GM18519 (cell line): ENCODE data around the gene LCN15.
"Not testable (repeated sequence)": the region's sequence is repeated elsewhere in the genome, so short reads cannot be mapped to it uniquely, and the experiment has no call there.

Experiments
- ATAC-seq: cut with Tn5 transposase; IDR thresholded peaks from one replicate; pipeline ENCODE4 v1.9.1; 2021; ENCODE audit warnings: mild to moderate bottlenecking, moderate library complexity; ENCODE audit not compliant: unreplicated experiment, low FRiP score

LCN15 gene

DNA sequence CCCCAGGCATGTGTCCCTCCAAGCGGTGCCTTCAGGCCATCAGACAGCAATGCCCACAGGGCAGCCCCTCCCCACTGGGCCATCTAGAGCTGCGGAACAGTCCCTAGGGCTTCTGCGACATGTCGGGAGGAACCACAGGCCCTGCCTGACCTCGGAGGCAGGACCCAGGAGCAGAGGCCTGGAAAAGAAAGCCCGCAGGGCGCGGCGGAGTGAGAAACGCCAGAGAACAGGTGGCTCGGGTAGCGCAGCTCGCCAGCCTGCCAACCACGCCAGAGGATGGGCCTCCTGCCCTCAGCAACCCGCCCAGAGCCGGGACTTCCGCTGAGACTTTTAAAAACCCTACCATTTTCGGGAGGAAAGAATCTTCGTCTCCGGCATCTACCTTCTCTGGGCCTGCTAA is 7.0 kb downstream of the LCN15 start:
- no peak for ATAC-seq

GRCh38 chr9:136756836-136757235 is 7.5 kb downstream of the LCN15 start:
- ATAC-seq = no peak

- no peak for ATAC-seq
These were observed 8.2 kb downstream of the LCN15 start for GRCh38 chr9:136756134-136756438.

GRCh38 chr9:136755302-136756133 is 8.8 kb downstream of the LCN15 start:
- not testable (repeated sequence) for ATAC-seq

DNA sequence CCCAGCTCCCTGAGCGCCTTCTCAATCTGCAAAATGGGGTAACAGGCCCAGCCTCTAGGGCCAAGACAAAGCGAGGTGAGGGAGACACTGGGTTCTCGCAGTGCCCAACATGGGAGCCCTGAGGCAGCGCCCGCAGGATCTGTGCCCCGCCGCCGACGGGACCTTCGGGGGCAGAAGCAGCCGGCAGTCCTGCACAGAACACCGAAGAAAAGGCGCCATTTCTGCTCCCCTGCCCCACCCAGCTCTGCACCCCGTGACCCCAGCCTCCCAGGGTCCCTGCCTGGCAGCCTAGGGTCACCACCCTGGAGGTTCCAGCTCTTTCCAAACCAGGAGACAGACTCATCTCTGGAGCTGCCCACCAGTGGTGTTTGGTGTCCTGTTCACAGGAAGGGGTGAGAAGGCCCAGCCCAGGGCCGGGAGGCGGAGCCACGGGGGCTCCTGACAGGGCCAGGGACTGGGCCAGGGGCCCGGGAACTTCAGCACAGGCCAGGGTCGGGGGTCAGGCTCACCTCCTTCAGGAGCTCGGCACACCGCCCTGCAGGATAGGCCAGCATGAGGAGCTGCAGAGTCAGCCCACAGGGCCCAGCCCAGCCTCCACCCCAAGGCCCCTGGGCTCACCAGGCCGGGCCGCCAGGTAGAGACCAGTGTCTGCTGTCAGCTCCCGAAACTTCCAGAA is 9.6 kb downstream of the LCN15 start:
- ATAC-seq = no peak

- ATAC-seq = no peak
These were observed 10.2 kb downstream of the LCN15 start for GRCh38 chr9:136754059-136754572.

DNA sequence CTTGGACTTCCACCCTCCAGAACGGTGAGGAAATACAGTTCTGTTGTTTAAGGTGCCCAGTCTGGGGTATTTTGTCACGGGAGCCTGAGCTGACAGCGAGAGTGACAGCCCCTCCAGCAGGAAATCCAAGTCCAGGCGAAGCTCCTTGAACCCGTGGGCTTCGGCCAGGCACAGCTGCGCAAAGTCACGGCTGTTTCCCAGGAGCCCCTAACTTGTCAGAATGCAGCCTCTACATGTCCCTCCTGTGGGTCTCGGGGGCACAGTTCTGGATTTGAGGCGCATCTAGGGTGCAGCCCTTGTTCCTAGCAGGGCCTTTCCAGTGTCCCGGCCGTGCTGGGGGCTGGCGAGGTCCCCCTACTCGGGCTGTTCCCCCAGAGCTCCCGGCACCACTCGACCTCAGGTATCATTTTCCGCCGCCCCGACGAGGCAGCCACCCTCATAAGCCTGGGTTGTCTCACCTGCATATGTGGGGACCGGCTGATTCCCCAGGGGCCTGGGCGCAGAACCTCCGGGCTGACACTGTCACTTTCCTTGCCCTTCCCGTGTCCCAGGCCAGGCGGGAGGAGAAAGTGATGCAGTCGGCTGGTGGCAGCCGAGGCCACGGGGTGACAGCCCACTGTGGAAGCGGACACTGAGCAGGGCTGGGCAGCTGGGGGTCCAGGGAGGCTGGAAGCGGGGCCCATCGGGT is 10.8 kb downstream of the LCN15 start:
- ATAC-seq = no peak

GRCh38 chr9:136751814-136752213 is 12.5 kb downstream of the LCN15 start:
- ATAC-seq = no peak

GRCh38 chr9:136751244-136751643 is 13.1 kb downstream of the LCN15 start:
- no peak for ATAC-seq

DNA sequence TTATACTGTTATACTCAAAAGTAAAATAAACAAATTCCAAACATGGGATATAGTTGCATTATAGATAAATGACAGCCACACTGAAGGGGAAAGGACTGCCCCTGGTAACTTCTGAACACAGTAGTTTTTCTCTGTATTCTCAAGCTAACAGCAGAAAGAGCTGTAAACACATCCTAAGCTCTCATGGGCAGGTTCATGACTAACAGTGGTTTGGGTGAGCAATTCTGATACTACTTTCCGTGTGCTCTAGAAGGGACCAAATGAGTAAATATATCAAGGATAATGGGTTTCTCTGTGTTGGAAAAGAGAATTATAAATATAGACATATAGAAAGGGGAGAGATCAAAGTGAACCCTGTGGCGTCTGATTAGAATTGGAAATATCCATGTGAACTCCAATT is 13.8 kb downstream of the LCN15 start:
- no peak for ATAC-seq

GRCh38 chr9:136748666-136749611 is 15.4 kb downstream of the LCN15 start:
- no peak for ATAC-seq

DNA sequence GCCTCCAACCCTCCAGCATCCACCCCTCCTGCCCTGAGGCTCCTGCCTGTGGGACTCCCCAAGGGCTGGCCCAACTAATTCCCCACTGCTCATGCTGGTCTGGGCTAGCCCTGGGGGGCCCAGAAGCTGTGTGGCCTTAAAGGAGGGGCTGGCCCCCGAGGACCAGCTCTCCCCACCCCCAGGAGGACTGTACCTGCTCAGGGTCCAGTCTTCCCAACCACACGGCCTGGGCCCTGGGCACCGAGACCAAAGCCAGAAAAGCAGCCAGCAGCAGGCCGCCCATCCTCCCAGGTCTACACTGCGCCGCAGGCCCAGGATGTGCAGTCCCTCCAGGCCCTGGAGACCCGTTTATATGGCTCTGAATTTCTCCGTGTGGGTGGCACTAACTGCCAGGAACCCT is 16.1 kb downstream of the LCN15 start, which contains the start of gene LCN6:
Gene LCN6 (minus strand): TSS at position 325 of the 400 bp plus-strand sequence. CDS start 42 bp downstream, at position 283.
- ATAC-seq = no peak

DNA sequence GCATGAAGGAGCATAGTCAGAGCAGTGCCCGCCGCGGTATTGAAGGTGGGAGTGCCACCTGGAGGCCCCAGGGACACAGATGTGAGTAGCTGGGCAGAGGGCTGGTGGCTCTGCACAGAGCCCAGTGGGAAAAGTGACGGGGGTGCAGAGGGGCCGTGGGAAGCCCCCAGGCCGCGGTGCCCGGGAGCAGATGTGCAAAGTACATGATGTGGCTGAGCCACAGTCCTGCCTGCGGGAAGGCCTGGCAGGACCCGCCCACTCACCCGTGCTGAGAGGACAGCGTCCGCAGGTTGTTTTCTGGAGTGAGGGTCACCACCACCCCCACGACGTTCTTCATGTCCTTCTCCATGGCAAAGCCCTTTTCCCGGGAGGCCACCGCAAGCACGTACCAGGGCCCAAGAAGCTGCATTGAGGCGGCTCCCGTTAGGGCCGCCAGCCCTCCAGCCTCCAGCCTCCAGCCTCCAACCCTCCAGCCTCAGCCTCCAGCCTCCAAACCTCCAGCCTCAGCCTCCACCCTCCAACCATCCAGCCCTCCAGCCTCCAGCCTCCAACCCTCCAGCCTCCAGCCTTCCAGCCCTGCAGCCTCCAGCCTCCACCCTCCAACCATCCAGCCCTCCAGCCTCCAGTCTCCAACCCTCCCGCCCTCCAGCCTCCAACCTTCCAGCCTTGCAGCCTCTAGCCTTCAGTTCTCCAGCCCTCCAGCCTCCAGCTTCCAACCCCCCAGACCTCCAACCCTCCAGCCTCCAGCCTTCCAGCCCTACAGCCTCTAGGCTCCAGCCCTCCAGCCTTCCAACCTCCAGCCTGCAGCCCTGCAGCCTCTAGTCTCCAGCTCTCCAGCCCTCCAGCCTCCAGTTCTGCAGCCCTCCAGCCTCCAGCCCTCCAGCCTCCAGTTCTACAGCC is 16.9 kb downstream of the LCN15 start:
- no peak for ATAC-seq

GRCh38 chr9:136746621-136747020 is 17.7 kb downstream of the LCN15 start:
- ATAC-seq = no peak

GRCh38 chr9:136746155-136746490 is 18.2 kb downstream of the LCN15 start:
- ATAC-seq = no peak

DNA sequence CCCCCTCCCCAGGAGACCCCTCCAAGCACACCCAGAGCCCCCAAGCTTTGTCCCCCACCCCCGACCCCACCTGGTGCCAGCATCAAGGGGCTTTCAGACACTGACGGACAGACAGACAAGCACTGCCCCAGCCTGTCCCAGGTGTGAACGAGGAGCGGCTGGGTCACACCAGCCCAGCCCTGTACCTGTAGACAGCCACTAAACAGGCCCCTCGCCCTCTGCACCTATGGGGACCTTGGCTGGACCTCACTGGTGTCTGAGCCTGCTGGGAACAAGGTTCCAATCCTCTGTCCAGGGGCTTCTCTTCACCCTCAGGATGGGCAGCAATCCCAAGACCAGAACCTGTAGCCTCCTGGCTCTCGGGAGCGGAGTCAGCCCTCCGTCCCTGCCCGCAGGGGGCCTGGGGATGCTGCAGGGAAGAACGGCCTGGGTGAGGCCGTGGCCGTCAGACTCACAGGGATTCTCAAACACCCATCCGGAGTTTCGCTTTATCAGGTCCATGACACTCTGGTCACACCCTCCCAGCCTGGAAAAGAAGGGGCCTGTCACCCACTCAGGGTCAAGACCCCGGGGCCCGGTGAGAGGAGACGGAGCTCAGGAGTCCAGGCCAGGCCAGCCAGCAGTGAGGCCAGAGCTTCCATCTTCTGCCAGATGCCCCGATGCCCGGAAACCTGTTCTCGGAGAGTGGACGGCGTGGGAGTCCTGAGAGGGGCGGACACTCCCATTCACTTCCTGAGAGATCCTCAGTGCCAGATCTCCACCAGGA is 18.7 kb downstream of the LCN15 start:
- ATAC-seq = no peak

- ATAC-seq = no peak
These were observed 19.5 kb downstream of the LCN15 start for GRCh38 chr9:136744773-136745172.

GRCh38 chr9:136743639-136744211 is 20.6 kb downstream of the LCN15 start:
- no peak for ATAC-seq
